Karpas-422 (cell line): ENCODE measurements around the gene TRMT112. TPM values are rescaled to one million over a fixed set of nuclear protein-coding genes. Genes with fewer than 3 reads are reported as not detected.
"Not testable (repeated sequence)": the region's sequence is repeated elsewhere in the genome, so short reads cannot be mapped to it uniquely, and the experiment has no call there.

Experiments used
- DNase-seq: peaks from one replicate; pipeline ENCODE4 v3.0.0-alpha.2; 2015
- H2AFZ ChIP-seq: fragments of 200-600 bp; sonication (generic); 2 replicates; pipeline ENCODE4 v1.6.1; 2014; ENCODE audit warnings: antibody characterized with exemption, low read length, mixed read lengths
- H3K27ac ChIP-seq: fragments of 200-600 bp; sonication (generic); 2 replicates; pipeline ENCODE4 v1.5.1; 2014; ENCODE audit warnings: mild to moderate bottlenecking, low read length, moderate library complexity
- H3K27me3 ChIP-seq: fragments of 200-600 bp; sonication (generic); 2 replicates; pipeline ENCODE4 v1.6.1; 2014; ENCODE audit warnings: low read length, mixed read lengths
- H3K36me3 ChIP-seq: fragments of 200-600 bp; sonication (generic); 2 replicates; pipeline ENCODE4 v1.6.1; 2014; ENCODE audit warnings: low read length, mixed read lengths; ENCODE audit not compliant: insufficient read depth
- H3K4me1 ChIP-seq: fragments of 200-600 bp; sonication (generic); 2 replicates; pipeline ENCODE4 v1.6.1; 2014; ENCODE audit warnings: mild to moderate bottlenecking, low read length, mixed read lengths
- H3K4me2 ChIP-seq: fragments of 200-600 bp; sonication (generic); 2 replicates; pipeline ENCODE4 v1.6.1; 2014; ENCODE audit warnings: low read length, low read depth, mild to moderate bottlenecking; ENCODE audit not compliant: poor library complexity, severe bottlenecking
- H3K4me3 ChIP-seq: fragments of 200-600 bp; sonication (generic); 2 replicates; pipeline ENCODE4 v1.5.1; 2014; ENCODE audit warnings: mild to moderate bottlenecking, antibody characterized with exemption, low read length, mixed read lengths
- H3K79me2 ChIP-seq: fragments of 200-600 bp; sonication (generic); 2 replicates; pipeline ENCODE4 v1.6.1; 2014; ENCODE audit warnings: mild to moderate bottlenecking, low read length, mixed read lengths
- H3K9ac ChIP-seq: fragments of 200-600 bp; sonication (generic); 2 replicates; pipeline ENCODE4 v1.6.0; 2014; ENCODE audit warnings: low read length
- H3K9me2 ChIP-seq: fragments of 200-600 bp; sonication (generic), shearing (Covaris generic); replicated peaks from 2 replicates; pipeline ENCODE4 v1.6.0; 2014; ENCODE audit warnings: mild to moderate bottlenecking, low read length, moderate library complexity; ENCODE audit not compliant: insufficient read depth
- H3K9me3 ChIP-seq: fragments of 300-700, 200-600 bp; sonication (generic); 2 replicates; pipeline ENCODE4 v1.6.1; 2014; ENCODE audit warnings: low read length, mixed read lengths
- H4K20me1 ChIP-seq: fragments of 200-600 bp; sonication (generic); 2 replicates; pipeline ENCODE4 v1.6.1; 2014; ENCODE audit warnings: mild to moderate bottlenecking, antibody characterized with exemption, low read length, low read depth; ENCODE audit not compliant: insufficient read depth
- total RNA-seq: library from RNA; depleted of rRNA; stranded (reverse); fragments of >200 nt; shearing (Covaris generic); gene quantifications from 2 replicates; pipeline ENCODE4 v1.2.3, GENCODE V29; 2014; ENCODE audit warnings: low replicate concordance

The TRMT112 gene
- total RNA-seq, 1 experiment from 2014 or later: 363 TPM

DNA sequence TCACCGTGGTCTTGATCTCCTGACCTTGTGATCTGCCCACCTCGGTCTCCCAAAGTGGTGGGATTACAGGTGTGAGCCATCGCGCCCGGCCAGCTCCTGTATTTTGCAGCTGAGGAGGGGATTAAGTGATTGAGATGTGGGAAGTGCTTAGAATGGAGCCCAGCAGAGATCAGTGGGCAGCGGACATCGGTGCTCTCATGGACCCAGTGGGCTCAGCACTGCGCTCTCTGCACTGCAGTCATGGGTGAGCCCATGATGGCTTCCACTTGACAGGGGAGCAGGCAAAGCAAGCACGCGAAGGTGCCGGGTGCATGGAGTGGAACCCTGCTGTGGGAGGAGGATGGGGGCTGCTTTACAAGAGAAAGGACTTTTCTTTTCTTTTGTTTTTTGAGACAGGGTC is 13.5 kb upstream of the TRMT112 start:
- DNase-seq: no peak
- no peaks in the 10 kb centered on the region for H3K9me3 ChIP-seq

DNA sequence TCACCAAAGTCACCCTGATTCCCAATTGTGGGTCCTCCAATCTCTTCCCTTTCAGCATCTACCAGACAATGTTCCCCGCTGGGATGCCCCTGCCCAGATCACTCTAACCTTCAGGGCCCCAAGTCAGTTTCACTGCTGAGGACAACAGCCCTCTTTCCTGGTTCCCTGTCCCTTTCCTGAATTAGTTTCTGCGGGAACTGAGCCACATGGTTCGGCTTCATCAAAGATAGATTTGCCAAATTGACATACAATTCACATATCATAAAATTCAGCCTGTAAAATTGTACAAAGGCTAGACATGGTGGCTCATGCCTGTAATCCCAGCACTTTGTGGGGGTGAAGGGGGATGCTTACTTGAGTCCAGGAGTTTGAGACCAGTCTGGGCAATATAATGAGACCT is 10.6 kb upstream of the TRMT112 start:
- no peak overlapping the region for H3K4me3 ChIP-seq
- no peak overlapping the region for H3K4me2 ChIP-seq
- peaks cover 13% of the 10 kb centered on the region for H3K4me1 ChIP-seq
- no peak overlapping the region for H3K27ac ChIP-seq
- no peak overlapping the region for H2AFZ ChIP-seq
- no peak for DNase-seq
- no peaks in the 10 kb centered on the region for H3K36me3 ChIP-seq
- H3K9me3 ChIP-seq: no peaks in the 10 kb centered on the region
- no peaks in the 10 kb centered on the region for H3K79me2 ChIP-seq
- no peaks in the 10 kb centered on the region for H3K9me2 ChIP-seq
- no peaks in the 10 kb centered on the region for H3K27me3 ChIP-seq
- no peak overlapping the region for H3K9ac ChIP-seq
- H4K20me1 ChIP-seq: peaks cover 3% of the 10 kb centered on the region; the same call in 1 of the 2 replicates

More for the DNA sequence above, 13.5 kb upstream of the TRMT112 start:
- H3K4me3 ChIP-seq: no peak overlapping the region
- H4K20me1 ChIP-seq: peaks cover 3% of the 10 kb centered on the region; the same call in 1 of the 2 replicates
- H3K27ac ChIP-seq: no peak overlapping the region
- peaks cover 25% of the 10 kb centered on the region for H3K4me1 ChIP-seq
- H2AFZ ChIP-seq: no peak overlapping the region
- H3K79me2 ChIP-seq: no peaks in the 10 kb centered on the region
- no peaks in the 10 kb centered on the region for H3K27me3 ChIP-seq
- no peak overlapping the region for H3K4me2 ChIP-seq
- H3K9me2 ChIP-seq: no peaks in the 10 kb centered on the region
- H3K9ac ChIP-seq: no peak overlapping the region
- no peaks in the 10 kb centered on the region for H3K36me3 ChIP-seq

DNA sequence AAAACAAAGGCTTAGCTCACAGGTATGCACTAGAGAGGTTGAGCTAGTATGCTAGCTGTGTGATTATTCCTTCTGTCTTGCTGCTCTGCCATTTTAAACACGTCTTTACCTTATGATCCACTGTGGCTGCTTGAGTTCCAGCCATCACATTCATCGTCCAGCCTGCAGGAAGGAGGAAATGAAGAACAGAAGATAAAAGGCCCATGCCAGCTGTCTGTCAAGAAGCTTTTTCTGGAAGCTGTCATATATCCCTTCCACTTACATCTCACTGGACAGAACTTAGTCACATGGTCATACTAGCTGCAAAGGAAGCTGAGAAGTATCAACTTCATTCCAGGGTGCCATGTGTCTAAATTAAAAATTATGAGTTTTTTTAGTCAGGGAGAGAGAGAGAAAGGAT is 10.0 kb upstream of the TRMT112 start:
- no peak overlapping the region for H2AFZ ChIP-seq
- H3K4me3 ChIP-seq: no peak overlapping the region
- peaks cover 11% of the 10 kb centered on the region for H3K4me1 ChIP-seq
- DNase-seq: no peak
- no peaks in the 10 kb centered on the region for H3K36me3 ChIP-seq
- H4K20me1 ChIP-seq: peaks cover 3% of the 10 kb centered on the region; the same call in 1 of the 2 replicates
- no peak overlapping the region for H3K27ac ChIP-seq
- H3K27me3 ChIP-seq: no peaks in the 10 kb centered on the region
- H3K4me2 ChIP-seq: no peak overlapping the region
- no peak overlapping the region for H3K9ac ChIP-seq
- no peaks in the 10 kb centered on the region for H3K79me2 ChIP-seq
- H3K9me3 ChIP-seq: no peaks in the 10 kb centered on the region
- H3K9me2 ChIP-seq: no peaks in the 10 kb centered on the region

DNA sequence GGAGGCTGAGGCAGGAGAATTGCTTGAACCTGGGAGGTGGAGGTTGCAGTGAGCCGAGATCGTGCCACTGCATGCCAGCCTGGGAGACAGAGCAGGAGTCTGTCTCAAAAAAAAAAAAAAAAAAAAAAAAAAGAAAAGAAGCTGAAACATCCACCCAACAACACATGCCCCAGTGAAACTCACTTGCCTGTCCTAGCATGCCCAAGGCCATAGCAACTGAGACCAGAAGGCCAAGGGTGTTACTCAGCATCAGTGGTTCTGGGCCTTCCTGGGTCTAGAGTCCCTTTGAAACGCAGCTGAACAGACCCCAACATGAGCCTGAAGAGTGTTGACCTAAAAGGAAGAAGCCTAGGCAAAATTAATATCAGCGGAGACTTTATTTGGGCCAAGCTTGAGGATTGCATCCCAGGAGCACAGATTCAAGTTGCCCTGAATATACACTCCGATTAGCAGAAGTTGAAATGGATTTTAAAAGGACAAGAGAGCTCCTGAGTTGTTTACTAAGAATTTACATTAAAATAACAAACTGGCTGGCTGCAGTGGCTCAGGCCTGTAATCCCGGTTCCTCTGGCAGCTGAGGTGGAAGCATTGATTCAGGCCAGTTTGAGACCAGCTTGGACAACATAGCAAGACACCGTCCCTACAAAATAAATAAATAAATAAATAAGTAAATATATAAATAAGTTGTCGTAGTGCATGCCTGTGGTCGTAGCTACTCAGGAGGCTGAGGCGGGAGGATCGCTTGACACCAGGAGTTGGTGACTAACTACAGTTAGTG is 7.5 kb upstream of the TRMT112 start:
- Histone ChIP-seq H3K9ac (no peak overlapping the region), H3K36me3 (peaks cover 6% of the 10 kb centered on the region; the same call in 1 of the 2 replicates), H3K9me2 (no peaks in the 10 kb centered on the region), H3K4me1 (no peaks in the 10 kb centered on the region), H4K20me1 (no peaks in the 10 kb centered on the region), H3K4me3 (no peak overlapping the region), H3K9me3 (no peaks in the 10 kb centered on the region), H3K4me2 (no peak overlapping the region), H3K27me3 (no peaks in the 10 kb centered on the region), H3K27ac (no peak overlapping the region), H2AFZ (no peak overlapping the region), H3K79me2 (no peaks in the 10 kb centered on the region)
- no peak for DNase-seq

DNA sequence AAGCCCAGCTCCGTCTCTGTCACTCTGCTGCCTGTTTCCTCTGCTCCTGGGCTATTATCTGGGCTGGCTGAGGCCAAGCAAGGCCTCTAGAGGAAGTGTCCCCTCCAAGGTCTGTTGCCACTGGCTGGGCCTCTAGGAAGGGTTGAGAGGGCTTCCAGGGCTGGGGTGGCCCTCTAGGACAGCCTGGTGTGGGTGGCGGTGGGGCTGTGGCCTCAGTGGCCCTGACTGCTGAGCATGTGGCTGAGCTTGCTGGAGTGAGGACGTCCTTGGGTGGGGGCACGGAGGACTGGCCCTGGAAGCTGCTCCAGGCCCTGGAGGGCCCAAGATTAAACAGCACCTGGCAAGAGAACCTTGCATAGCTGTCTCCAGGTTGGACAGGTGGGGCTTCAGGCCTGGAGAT is 6.6 kb upstream of the TRMT112 start:
- H3K4me1 ChIP-seq, H2AFZ ChIP-seq, H3K4me2 ChIP-seq, H3K27ac ChIP-seq, H3K27me3 ChIP-seq, H3K9me3 ChIP-seq, H3K79me2 ChIP-seq, DNase-seq, H3K9ac ChIP-seq, H3K9me2 ChIP-seq, H3K4me3 ChIP-seq, H4K20me1 ChIP-seq, H3K36me3 ChIP-seq: not testable (repeated sequence)

DNA sequence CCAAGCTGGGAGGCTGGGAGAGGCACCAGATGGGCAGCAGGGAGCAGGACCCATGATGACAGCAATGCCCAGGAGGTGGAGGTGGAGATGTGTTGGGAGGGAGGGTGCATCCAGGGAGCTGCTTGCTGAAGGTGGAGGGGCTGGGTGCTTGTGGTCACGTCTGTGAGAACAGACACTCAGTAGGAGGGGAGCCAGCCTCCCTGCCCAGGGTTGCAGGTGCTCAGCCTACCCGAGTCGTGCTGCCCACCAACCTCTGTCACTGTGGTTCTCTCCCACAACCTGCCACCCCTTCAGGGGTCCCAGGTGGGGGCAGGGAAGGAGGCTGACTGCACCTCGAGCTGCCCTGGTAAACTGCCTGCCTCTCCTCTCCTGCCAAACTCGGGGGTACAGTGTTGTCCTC is 6.0 kb upstream of the TRMT112 start:
- Histone ChIP-seq H3K4me1 (peaks cover 10% of the 10 kb centered on the region), H3K4me3 (no peak overlapping the region), H3K9me3 (no peaks in the 10 kb centered on the region), H4K20me1 (no peaks in the 10 kb centered on the region), H3K4me2 (no peak overlapping the region), H3K9me2 (no peaks in the 10 kb centered on the region), H2AFZ (no peak overlapping the region), H3K36me3 (peaks cover 6% of the 10 kb centered on the region; the same call in 1 of the 2 replicates), H3K27ac (no peak overlapping the region), H3K9ac (no peak overlapping the region), H3K27me3 (no peaks in the 10 kb centered on the region), H3K79me2 (peaks cover 12% of the 10 kb centered on the region)
- no peak for DNase-seq

DNA sequence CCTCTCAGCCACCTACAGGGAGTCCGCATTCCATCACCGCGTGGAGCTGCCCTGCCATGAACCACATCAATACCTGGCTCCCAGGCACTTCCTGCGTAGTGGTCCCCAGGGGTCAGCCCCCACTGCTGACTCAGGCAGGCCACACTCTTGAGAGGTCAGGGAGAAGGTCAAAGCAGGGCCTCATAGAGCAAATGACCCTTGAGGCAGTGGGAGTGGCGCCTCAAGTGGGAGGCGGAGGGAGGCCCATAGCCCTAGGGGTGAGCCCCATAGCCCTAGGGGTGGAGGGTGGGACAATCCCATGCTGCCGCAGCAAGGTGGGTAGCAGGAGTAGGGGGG is 5.5 kb upstream of the TRMT112 start:
- H3K27me3 ChIP-seq: no peaks in the 10 kb centered on the region
- H3K9me3 ChIP-seq: no peaks in the 10 kb centered on the region
- H4K20me1 ChIP-seq: no peaks in the 10 kb centered on the region
- H3K27ac ChIP-seq: no peak overlapping the region
- H2AFZ ChIP-seq: no peak overlapping the region
- no peak overlapping the region for H3K4me3 ChIP-seq
- H3K9me2 ChIP-seq: no peaks in the 10 kb centered on the region
- H3K4me2 ChIP-seq: no peak overlapping the region
- H3K9ac ChIP-seq: no peak overlapping the region
- peaks cover 10% of the 10 kb centered on the region for H3K4me1 ChIP-seq
- DNase-seq: no peak
- H3K36me3 ChIP-seq: peaks cover 6% of the 10 kb centered on the region; the same call in 1 of the 2 replicates
- peaks cover 14% of the 10 kb centered on the region for H3K79me2 ChIP-seq

DNA sequence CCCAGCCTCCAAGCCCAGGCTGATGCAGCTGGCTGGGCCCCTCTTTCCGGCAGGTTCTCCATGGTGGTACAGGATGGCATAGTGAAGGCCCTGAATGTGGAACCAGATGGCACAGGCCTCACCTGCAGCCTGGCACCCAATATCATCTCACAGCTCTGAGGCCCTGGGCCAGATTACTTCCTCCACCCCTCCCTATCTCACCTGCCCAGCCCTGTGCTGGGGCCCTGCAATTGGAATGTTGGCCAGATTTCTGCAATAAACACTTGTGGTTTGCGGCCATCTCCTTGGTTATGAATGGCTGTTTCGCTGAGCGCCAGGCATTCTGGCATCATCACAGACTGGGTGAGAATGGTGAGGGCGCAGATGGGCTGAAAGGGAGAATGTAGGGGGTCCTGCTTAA is 4.2 kb upstream of the TRMT112 start:
- H3K36me3 ChIP-seq: peaks cover 6% of the 10 kb centered on the region; the same call in 1 of the 2 replicates
- H3K9me3 ChIP-seq: no peaks in the 10 kb centered on the region
- DNase-seq: no peak
- no peak overlapping the region for H2AFZ ChIP-seq
- no peaks in the 10 kb centered on the region for H4K20me1 ChIP-seq
- H3K9ac ChIP-seq: no peak overlapping the region
- H3K4me1 ChIP-seq: peaks cover 12% of the 10 kb centered on the region
- H3K9me2 ChIP-seq: no peaks in the 10 kb centered on the region
- H3K4me2 ChIP-seq: no peak overlapping the region
- H3K27ac ChIP-seq: no peak overlapping the region
- H3K27me3 ChIP-seq: no peaks in the 10 kb centered on the region
- no peak overlapping the region for H3K4me3 ChIP-seq
- H3K79me2 ChIP-seq: peaks cover 14% of the 10 kb centered on the region
